HG03097 (cell line): ENCODE results near the gene PFDN2.
A peak's percentile ranks its signal among the peaks of the same experiment; 100 is the strongest.

Source experiments
- ATAC-seq: cut with Tn5 transposase; IDR thresholded peaks from one replicate; pipeline ENCODE4 v1.9.1; 2021; ENCODE audit not compliant: unreplicated experiment, low FRiP score

PFDN2 gene

GRCh38 chr1:161106431-161106830 is 11.4 kb downstream of the PFDN2 start:
- no peak for ATAC-seq

DNA sequence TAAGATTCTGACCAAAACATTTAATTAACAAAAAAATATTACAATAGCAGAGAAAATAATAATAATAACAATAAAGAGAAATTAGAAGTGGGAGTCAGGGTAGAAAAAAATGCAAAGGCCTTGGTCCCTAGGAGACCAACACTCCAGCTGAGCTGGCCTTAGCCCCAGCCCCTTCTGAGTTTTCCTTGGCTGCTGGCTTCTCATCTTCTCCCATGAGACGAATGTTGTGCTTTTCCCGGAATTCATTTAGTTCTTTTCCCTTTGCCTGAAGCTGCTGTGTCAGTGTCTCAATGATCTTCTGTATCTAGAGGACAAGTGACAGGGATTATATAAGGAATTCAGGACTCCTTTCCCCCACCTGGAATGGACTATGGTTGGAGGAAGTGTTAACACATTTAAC is 17.3 kb downstream of the PFDN2 start:
- no peak for ATAC-seq

- no peak for ATAC-seq
Measured at GRCh38 chr1:161099090-161099802, 18.6 kb downstream of the PFDN2 start.

- ATAC-seq: peak; percentile 67
Measured at GRCh38 chr1:161098210-161099068, 19.4 kb downstream of the PFDN2 start, which contains the start of gene KLHDC9. Gene KLHDC9, plus strand, starts transcription at chr1:161098361. Its CDS starts 175 bp downstream, at chr1:161098536.

GRCh38 chr1:161096530-161096929 is 21.3 kb downstream of the PFDN2 start:
- ATAC-seq: no peak

GRCh38 chr1:161096015-161096414 is 21.8 kb downstream of the PFDN2 start:
- peak; percentile 27 for ATAC-seq

DNA sequence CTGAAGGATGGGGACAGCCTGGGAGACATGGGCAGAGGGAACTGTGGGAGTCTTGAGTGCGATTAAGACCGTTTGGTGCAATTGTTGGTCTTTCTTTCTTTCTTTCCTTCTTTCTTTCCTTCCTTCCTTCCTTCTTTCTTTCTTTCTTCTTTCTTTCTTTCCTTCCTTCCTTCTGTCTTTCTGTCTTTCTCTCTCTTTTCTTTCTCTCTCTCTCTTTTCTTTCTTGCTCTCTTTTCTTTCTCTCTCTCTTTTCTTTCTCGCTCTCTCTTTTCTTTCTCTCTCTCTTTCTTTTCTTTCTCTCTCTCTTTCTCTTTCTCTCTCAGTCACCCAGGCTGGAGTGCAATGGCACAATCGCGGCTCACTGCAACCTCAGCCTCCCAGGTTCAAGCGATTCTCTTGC is 22.6 kb downstream of the PFDN2 start:
- no peak for ATAC-seq

DNA sequence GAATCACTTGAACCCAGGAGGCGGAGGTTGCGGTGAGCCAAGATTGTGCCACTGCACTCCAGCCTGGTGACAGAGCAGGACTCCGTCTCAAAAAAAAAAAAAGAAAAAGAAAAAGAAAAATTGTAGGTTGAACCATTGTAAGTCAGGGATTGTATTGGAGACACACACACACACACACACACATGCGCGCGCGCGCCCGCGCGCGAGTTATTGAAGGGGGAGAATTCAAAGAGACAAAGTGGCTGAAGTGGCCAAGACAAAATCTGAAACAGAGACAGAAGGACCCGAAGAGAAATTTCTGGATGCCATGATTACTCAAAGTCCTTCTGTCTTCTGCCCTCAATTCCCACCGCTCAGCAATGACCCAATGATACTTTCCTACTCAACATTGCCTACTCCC is 23.4 kb downstream of the PFDN2 start:
- no peak for ATAC-seq

GRCh38 chr1:161092621-161093028 is 25.2 kb downstream of the PFDN2 start:
- no peak for ATAC-seq

GRCh38 chr1:161091796-161092507 is 25.9 kb downstream of the PFDN2 start:
- ATAC-seq: no peak

DNA sequence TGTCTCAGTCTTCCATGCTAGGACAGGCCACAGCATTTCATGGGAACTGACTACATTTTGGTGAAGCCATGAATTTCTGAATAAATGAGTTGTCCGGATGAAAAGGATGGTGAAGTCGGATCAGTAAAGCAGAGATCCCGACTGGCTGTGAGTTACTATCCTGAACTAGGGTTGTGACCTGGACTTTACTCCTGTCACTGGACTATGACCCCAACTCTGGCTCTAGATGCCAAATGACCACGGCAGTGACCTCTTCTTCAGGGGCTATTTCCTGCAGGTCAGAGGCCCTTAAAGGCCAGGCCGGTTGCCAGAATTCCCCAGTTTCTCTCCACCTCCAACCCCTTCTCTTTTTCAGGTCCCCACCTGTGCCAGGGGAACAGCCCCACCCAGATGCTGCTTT is 26.7 kb downstream of the PFDN2 start:
- ATAC-seq: no peak

DNA sequence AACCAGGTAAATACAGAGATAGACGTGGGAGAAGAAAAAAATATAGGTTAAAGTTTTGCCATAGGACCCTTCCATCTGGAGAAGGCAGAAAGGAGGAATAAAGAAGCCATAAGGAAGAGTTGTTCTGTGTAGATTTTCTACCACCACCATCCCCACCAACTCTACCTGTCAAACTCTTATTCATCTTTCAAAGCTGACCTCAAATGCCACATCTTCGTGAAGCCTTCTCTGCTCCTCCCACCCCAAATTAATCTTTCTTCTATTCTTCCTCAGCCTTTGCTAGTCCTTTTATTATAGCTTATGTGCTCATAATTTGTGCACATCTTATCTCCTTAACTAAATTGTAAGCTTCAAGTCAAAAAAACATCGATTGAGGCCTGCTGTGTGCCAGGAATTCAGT is 27.2 kb downstream of the PFDN2 start:
- no peak for ATAC-seq

GRCh38 chr1:161089938-161090337 is 27.9 kb downstream of the PFDN2 start:
- ATAC-seq: no peak

- ATAC-seq: no peak
Measured at GRCh38 chr1:161089251-161089924, 28.4 kb downstream of the PFDN2 start, which contains the start of gene NECTIN4. Gene NECTIN4, minus strand, starts transcription at chr1:161089558. Its CDS starts 262 bp downstream, at chr1:161089296.

DNA sequence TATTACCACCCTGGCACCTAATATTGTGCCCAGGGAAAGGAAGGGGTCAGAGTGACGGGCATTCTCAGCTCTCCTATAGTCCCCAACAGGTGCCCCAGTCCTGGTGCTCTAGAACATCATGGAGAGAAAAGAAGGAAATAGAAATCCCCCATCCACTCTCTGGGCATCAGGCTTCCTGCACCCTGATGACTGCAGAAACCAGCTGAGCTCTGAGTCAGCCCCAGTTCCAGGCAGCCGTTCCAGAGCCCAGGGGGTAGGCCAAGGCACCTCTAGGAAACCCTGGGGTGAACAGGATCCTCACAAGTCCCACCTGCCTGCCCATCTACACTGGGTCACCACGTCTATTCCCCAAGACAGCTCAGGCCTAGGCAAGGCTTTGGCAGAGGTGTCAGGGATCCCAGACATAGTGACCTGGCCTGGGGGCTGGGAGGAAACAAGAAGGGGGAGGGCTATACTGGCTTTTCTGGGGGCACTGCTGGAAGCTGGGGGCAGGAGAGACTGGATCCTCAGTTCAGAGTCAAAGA is 29.2 kb downstream of the PFDN2 start:
- no peak for ATAC-seq

GRCh38 chr1:161086457-161086856 is 31.4 kb downstream of the PFDN2 start:
- no peak for ATAC-seq

DNA sequence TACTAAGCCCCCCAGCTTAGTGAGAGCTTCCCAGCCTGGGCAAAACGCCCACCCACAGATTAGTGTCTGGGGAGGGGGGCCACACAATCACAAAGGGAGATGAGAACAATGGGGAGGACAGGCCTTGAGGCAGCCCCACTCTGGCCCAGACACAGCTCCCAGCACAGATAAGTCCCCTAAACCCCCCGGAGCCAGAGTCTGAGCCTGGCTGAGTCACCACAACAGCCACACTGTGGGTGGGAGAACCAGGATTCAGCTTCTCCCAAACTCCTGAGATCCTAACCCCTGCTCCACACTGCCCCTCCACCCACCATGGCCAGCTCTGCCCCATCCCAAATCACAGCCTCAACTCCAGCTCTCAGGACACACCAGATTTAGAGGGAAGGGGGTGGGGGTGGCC is 32.7 kb downstream of the PFDN2 start:
- ATAC-seq: no peak

DNA sequence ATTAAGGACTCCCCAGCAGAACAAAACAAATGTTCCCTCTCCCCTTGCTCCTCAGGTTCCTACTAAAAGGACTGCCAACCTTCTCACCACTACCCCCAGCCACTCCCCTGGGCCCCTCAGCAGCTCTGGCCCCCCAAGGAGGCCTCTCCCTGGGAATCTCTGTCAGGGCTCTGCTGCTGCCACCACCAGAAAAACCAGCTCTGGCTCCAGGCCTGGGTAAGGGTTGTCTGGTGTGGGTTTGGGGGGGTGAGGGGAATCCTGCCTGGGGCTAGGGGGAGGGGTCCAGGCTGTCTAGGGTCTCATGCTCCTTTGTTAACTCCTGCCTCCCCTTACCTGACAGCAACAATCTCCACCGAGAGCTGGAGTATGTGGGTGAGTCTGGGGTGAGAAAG is 33.2 kb downstream of the PFDN2 start:
- ATAC-seq: no peak

GRCh38 chr1:161083748-161084596 is 33.9 kb downstream of the PFDN2 start:
- no peak for ATAC-seq
